WTC11 (cell line): ENCODE data around the gene ADK.

ENCODE experiments used
- ATF6 ChIP-seq: sonication (generic); formaldehyde crosslinking; IDR thresholded peaks from 2 replicates; pipeline ENCODE4 v1.8.1; 2023; ENCODE audit warnings: mild to moderate bottlenecking, missing genetic modification reagents
- CREB1 ChIP-seq: sonication (generic); formaldehyde crosslinking; IDR thresholded peaks from 2 replicates; pipeline ENCODE4 v1.8.0; 2023; ENCODE audit warnings: mild to moderate bottlenecking, missing genetic modification reagents
- CTCF ChIP-seq: fragments of 200-600 bp; IDR thresholded peaks from 2 replicates; pipeline ENCODE4 v1.8.0; 2022; ENCODE audit warnings: antibody characterized with exemption
- E2F1 ChIP-seq: sonication (generic); formaldehyde crosslinking; IDR thresholded peaks from 2 replicates; pipeline ENCODE4 v1.8.0; 2022; ENCODE audit warnings: mild to moderate bottlenecking, missing genetic modification reagents
- HMGXB4 ChIP-seq: sonication (generic); formaldehyde crosslinking; IDR thresholded peaks from 2 replicates; pipeline ENCODE4 v1.8.1; 2023; ENCODE audit warnings: mild to moderate bottlenecking, moderate library complexity, missing genetic modification reagents
- SOX15 ChIP-seq: fragments of 250-450 bp; sonication (Bioruptor Pico); IDR thresholded peaks from 2 replicates; pipeline ENCODE4 v1.9.0; 2021; ENCODE audit warnings: mild to moderate bottlenecking

GRCh38 chr10:74718208-74718607 lies 567.2 kb downstream of the ADK start:
- TF ChIP-seq SOX15 (CRISPR knock-in tag) (no peak), CTCF (no peak), E2F1 (no peak), ATF6 (CRISPR knock-in tag) (no peak), CREB1 (CRISPR knock-in tag) (no peak), HMGXB4 (CRISPR knock-in tag) (no peak)
